ENCODE measurements around the gene CHD6. TPM values are rescaled to one million over a fixed set of nuclear protein-coding genes. Genes with fewer than 3 reads are reported as not detected.

The CHD6 gene
- total RNA-seq, 1 experiment from 2014 or later = 25.3 TPM

GRCh38 chr20:41572010-41572572 is 46.1 kb downstream of the CHD6 start:
- H3K4me3 ChIP-seq (ENCODE audit: low read length) = no peak overlapping the region
- peaks cover 5% of the 10 kb centered on the region; the same call in 1 of the 2 replicates for H3K9me3 ChIP-seq (ENCODE audit: low read length)
- peaks cover 49% of the 10 kb centered on the region for H4K20me1 ChIP-seq (ENCODE audit: insufficient read depth, low read depth, low read length)
- no peak overlapping the region for H2AFZ ChIP-seq (ENCODE audit: low read length)
- H3K4me2 ChIP-seq (ENCODE audit: low read depth, low read length, poor library complexity, severe bottlenecking) = no peak overlapping the region
- H3K4me1 ChIP-seq (ENCODE audit: low read length) = peaks cover 19% of the 10 kb centered on the region
- H3K36me3 ChIP-seq (ENCODE audit: insufficient read depth, low read length) = no peaks in the 10 kb centered on the region
- no peak overlapping the region for H3K27ac ChIP-seq (ENCODE audit: low read length)
- no peak for DNase-seq
- H3K9ac ChIP-seq (ENCODE audit: low read length) = no peak overlapping the region
- H3K79me2 ChIP-seq (ENCODE audit: low read length) = peaks cover 89% of the 10 kb centered on the region
- H3K27me3 ChIP-seq (ENCODE audit: low read length) = no peaks in the 10 kb centered on the region
- H3K9me2 ChIP-seq (replicated peaks; ENCODE audit: insufficient read depth, low read length) = no peaks in the 10 kb centered on the region

DNA sequence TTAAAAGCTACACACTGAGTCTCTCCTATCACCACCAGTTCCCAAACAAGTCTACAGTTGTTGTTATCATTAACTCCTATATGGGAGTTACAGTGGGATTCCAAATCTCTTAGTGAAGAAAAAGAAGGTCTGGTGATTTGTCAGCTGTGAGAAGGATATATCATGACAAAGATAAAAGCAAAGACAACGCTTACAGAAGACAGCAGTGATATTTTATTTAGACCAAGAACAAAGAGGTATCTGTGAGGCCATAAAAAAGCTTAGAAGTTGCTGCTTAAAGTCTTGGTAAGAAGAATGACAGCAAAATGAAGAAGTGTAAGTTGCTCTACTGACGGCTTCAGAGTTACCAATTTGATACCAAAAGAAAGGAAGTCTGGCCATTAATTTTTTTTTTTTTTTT is 47.2 kb downstream of the CHD6 start:
- Histone ChIP-seq H3K9ac (ENCODE audit: low read length) (no peak overlapping the region), H3K4me3 (ENCODE audit: low read length) (no peak overlapping the region), H3K4me2 (ENCODE audit: low read depth, low read length, poor library complexity, severe bottlenecking) (no peak overlapping the region), H3K36me3 (ENCODE audit: insufficient read depth, low read length) (no peaks in the 10 kb centered on the region), H3K79me2 (ENCODE audit: low read length) (peaks cover 89% of the 10 kb centered on the region), H4K20me1 (ENCODE audit: insufficient read depth, low read depth, low read length) (peaks cover 54% of the 10 kb centered on the region), H3K9me2 (replicated peaks; ENCODE audit: insufficient read depth, low read length) (no peaks in the 10 kb centered on the region), H3K27me3 (ENCODE audit: low read length) (no peaks in the 10 kb centered on the region), H3K4me1 (ENCODE audit: low read length) (peaks cover 19% of the 10 kb centered on the region), H3K27ac (ENCODE audit: low read length) (no peak overlapping the region), H3K9me3 (ENCODE audit: low read length) (peaks cover 5% of the 10 kb centered on the region; the same call in 1 of the 2 replicates), H2AFZ (ENCODE audit: low read length) (no peak overlapping the region)
- DNase-seq = no peak

DNA sequence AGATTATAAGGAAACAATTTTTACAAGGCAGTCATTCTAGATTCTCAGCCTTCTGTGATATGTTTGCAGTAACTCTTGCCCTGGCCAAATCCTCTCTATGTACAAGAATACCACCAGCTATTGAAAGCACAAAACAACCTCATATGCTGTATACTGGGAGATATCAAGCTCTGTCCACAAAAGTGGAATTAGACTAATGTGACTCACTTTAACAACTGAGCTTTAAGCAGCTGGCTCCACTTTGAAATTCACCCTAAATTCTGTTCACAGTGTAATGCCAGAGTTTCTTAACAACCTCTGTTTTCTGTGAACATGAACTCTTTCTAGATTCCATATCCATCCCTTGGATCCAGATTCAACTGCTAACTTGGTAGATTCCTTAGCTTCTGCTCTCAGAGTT is 47.6 kb downstream of the CHD6 start:
- no peaks in the 10 kb centered on the region for H3K36me3 ChIP-seq (ENCODE audit: insufficient read depth, low read length)
- no peak overlapping the region for H3K4me2 ChIP-seq (ENCODE audit: low read depth, low read length, poor library complexity, severe bottlenecking)
- no peak overlapping the region for H3K9ac ChIP-seq (ENCODE audit: low read length)
- H3K4me3 ChIP-seq (ENCODE audit: low read length) = no peak overlapping the region
- no peaks in the 10 kb centered on the region for H3K9me2 ChIP-seq (replicated peaks; ENCODE audit: insufficient read depth, low read length)
- peaks cover 19% of the 10 kb centered on the region for H3K4me1 ChIP-seq (ENCODE audit: low read length)
- DNase-seq = no peak
- H2AFZ ChIP-seq (ENCODE audit: low read length) = no peak overlapping the region
- peaks cover 58% of the 10 kb centered on the region for H4K20me1 ChIP-seq (ENCODE audit: insufficient read depth, low read depth, low read length)
- H3K27ac ChIP-seq (ENCODE audit: low read length) = no peak overlapping the region
- H3K27me3 ChIP-seq (ENCODE audit: low read length) = no peaks in the 10 kb centered on the region
- peaks cover 89% of the 10 kb centered on the region for H3K79me2 ChIP-seq (ENCODE audit: low read length)
- H3K9me3 ChIP-seq (ENCODE audit: low read length) = peaks cover 2% of the 10 kb centered on the region; the same call in 1 of the 2 replicates

- H3K4me1 ChIP-seq (ENCODE audit: low read length) = peaks cover 10% of the 10 kb centered on the region
- H3K4me2 ChIP-seq (ENCODE audit: low read depth, low read length, poor library complexity, severe bottlenecking) = no peak overlapping the region
- H3K27ac ChIP-seq (ENCODE audit: low read length) = no peak overlapping the region
- no peaks in the 10 kb centered on the region for H3K27me3 ChIP-seq (ENCODE audit: low read length)
- H2AFZ ChIP-seq (ENCODE audit: low read length) = no peak overlapping the region
- no peaks in the 10 kb centered on the region for H3K36me3 ChIP-seq (ENCODE audit: insufficient read depth, low read length)
- no peak for DNase-seq
- no peaks in the 10 kb centered on the region for H3K9me2 ChIP-seq (replicated peaks; ENCODE audit: insufficient read depth, low read length)
- peaks cover 90% of the 10 kb centered on the region for H3K79me2 ChIP-seq (ENCODE audit: low read length)
- H3K4me3 ChIP-seq (ENCODE audit: low read length) = no peak overlapping the region
- no peaks in the 10 kb centered on the region for H3K9me3 ChIP-seq (ENCODE audit: low read length)
- H4K20me1 ChIP-seq (ENCODE audit: insufficient read depth, low read depth, low read length) = peaks cover 64% of the 10 kb centered on the region
- H3K9ac ChIP-seq (ENCODE audit: low read length) = no peak overlapping the region
These were observed 50.6 kb downstream of the CHD6 start for GRCh38 chr20:41567615-41568014.

GRCh38 chr20:41566896-41567527 is 51.2 kb downstream of the CHD6 start:
- no peaks in the 10 kb centered on the region for H3K9me3 ChIP-seq (ENCODE audit: low read length)
- H3K4me1 ChIP-seq (ENCODE audit: low read length) = peaks cover 10% of the 10 kb centered on the region
- H3K4me3 ChIP-seq (ENCODE audit: low read length) = no peak overlapping the region
- peaks cover 61% of the 10 kb centered on the region for H4K20me1 ChIP-seq (ENCODE audit: insufficient read depth, low read depth, low read length)
- no peak overlapping the region for H3K4me2 ChIP-seq (ENCODE audit: low read depth, low read length, poor library complexity, severe bottlenecking)
- H2AFZ ChIP-seq (ENCODE audit: low read length) = no peak overlapping the region
- H3K36me3 ChIP-seq (ENCODE audit: insufficient read depth, low read length) = no peaks in the 10 kb centered on the region
- H3K27me3 ChIP-seq (ENCODE audit: low read length) = no peaks in the 10 kb centered on the region
- no peak overlapping the region for H3K9ac ChIP-seq (ENCODE audit: low read length)
- no peak overlapping the region for H3K27ac ChIP-seq (ENCODE audit: low read length)
- peaks cover 90% of the 10 kb centered on the region for H3K79me2 ChIP-seq (ENCODE audit: low read length)
- DNase-seq = no peak
- no peaks in the 10 kb centered on the region for H3K9me2 ChIP-seq (replicated peaks; ENCODE audit: insufficient read depth, low read length)

- Histone ChIP-seq H3K79me2 (ENCODE audit: low read length) (peaks cover 96% of the 10 kb centered on the region), H3K27me3 (ENCODE audit: low read length) (no peaks in the 10 kb centered on the region), H3K9me3 (ENCODE audit: low read length) (no peaks in the 10 kb centered on the region), H3K4me3 (ENCODE audit: low read length) (no peak overlapping the region), H4K20me1 (ENCODE audit: insufficient read depth, low read depth, low read length) (peaks cover 64% of the 10 kb centered on the region), H3K27ac (ENCODE audit: low read length) (no peak overlapping the region), H3K9ac (ENCODE audit: low read length) (no peak overlapping the region), H3K36me3 (ENCODE audit: insufficient read depth, low read length) (no peaks in the 10 kb centered on the region), H3K4me2 (ENCODE audit: low read depth, low read length, poor library complexity, severe bottlenecking) (no peak overlapping the region), H3K4me1 (ENCODE audit: low read length) (peaks cover 27% of the 10 kb centered on the region), H3K9me2 (replicated peaks; ENCODE audit: insufficient read depth, low read length) (no peaks in the 10 kb centered on the region), H2AFZ (ENCODE audit: low read length) (no peak overlapping the region)
- no peak for DNase-seq
These were observed 55.1 kb downstream of the CHD6 start for GRCh38 chr20:41563087-41563486.

GRCh38 chr20:41560970-41561369 is 57.2 kb downstream of the CHD6 start:
- Histone ChIP-seq H3K27me3 (ENCODE audit: low read length) (no peaks in the 10 kb centered on the region), H3K9me2 (replicated peaks; ENCODE audit: insufficient read depth, low read length) (no peaks in the 10 kb centered on the region), H4K20me1 (ENCODE audit: insufficient read depth, low read depth, low read length) (peaks cover 52% of the 10 kb centered on the region), H3K4me2 (ENCODE audit: low read depth, low read length, poor library complexity, severe bottlenecking) (no peak overlapping the region), H3K79me2 (ENCODE audit: low read length) (peaks cover 94% of the 10 kb centered on the region), H3K36me3 (ENCODE audit: insufficient read depth, low read length) (no peaks in the 10 kb centered on the region), H3K9ac (ENCODE audit: low read length) (no peak overlapping the region), H3K4me3 (ENCODE audit: low read length) (no peak overlapping the region), H2AFZ (ENCODE audit: low read length) (no peak overlapping the region), H3K9me3 (ENCODE audit: low read length) (peaks cover 3% of the 10 kb centered on the region; the same call in 1 of the 2 replicates), H3K27ac (ENCODE audit: low read length) (no peak overlapping the region), H3K4me1 (ENCODE audit: low read length) (peaks cover 27% of the 10 kb centered on the region)
- no peak for DNase-seq

GRCh38 chr20:41559658-41560057 is 58.5 kb downstream of the CHD6 start:
- no peaks in the 10 kb centered on the region for H3K27me3 ChIP-seq (ENCODE audit: low read length)
- peaks cover 45% of the 10 kb centered on the region for H4K20me1 ChIP-seq (ENCODE audit: insufficient read depth, low read depth, low read length)
- no peak overlapping the region for H3K4me2 ChIP-seq (ENCODE audit: low read depth, low read length, poor library complexity, severe bottlenecking)
- no peaks in the 10 kb centered on the region for H3K9me2 ChIP-seq (replicated peaks; ENCODE audit: insufficient read depth, low read length)
- no peak overlapping the region for H3K27ac ChIP-seq (ENCODE audit: low read length)
- H3K4me1 ChIP-seq (ENCODE audit: low read length) = peaks cover 27% of the 10 kb centered on the region
- H3K36me3 ChIP-seq (ENCODE audit: insufficient read depth, low read length) = no peaks in the 10 kb centered on the region
- no peak overlapping the region for H2AFZ ChIP-seq (ENCODE audit: low read length)
- H3K9me3 ChIP-seq (ENCODE audit: low read length) = peaks cover 3% of the 10 kb centered on the region; the same call in 1 of the 2 replicates
- H3K4me3 ChIP-seq (ENCODE audit: low read length) = no peak overlapping the region
- DNase-seq = no peak
- peaks cover 84% of the 10 kb centered on the region for H3K79me2 ChIP-seq (ENCODE audit: low read length)
- H3K9ac ChIP-seq (ENCODE audit: low read length) = no peak overlapping the region

Data from Karpas-422 (cell line).